OCI-LY7 (cell line): Measurements from ENCODE around the gene ROM1. TPM values are rescaled to one million over a fixed set of nuclear protein-coding genes. Genes with fewer than 3 reads are reported as not detected.

Source experiments
- BruUV-seq: library from RNA; stranded (reverse); fragments of 400-500 nt; replicated peaks from 2 replicates; lab custom pipeline; 2021; lab: Mats Ljungman, UMichigan
- CTCF ChIA-PET: fragments of 300-600 bp; sonication (Branson Sonifier 250); formaldehyde crosslinking; loops from one replicate; lab custom pipeline; 2022; ENCODE audit warnings: antibody characterized with exemption; ENCODE audit not compliant: unreplicated experiment; lab: Charles Lee
- POLR2A ChIA-PET: fragments of 300-600 bp; sonication (Branson Sonifier 250); formaldehyde crosslinking; loops from one replicate; lab custom pipeline; 2022; ENCODE audit warnings: antibody characterized with exemption; lab: Charles Lee
- DNase-seq: peaks from one replicate; pipeline ENCODE4 v3.0.0-alpha.2; 2015; ENCODE audit warnings: low spot score
- H2AFZ ChIP-seq: fragments of 200-600 bp; sonication (generic), shearing (Covaris generic); 2 replicates; pipeline ENCODE4 v1.6.1; 2014; ENCODE audit warnings: mild to moderate bottlenecking, antibody characterized with exemption, low read length, moderate library complexity
- H3K27ac ChIP-seq: fragments of 200-600 bp; sonication (generic); 2 replicates; pipeline ENCODE4 v1.5.1; 2014; ENCODE audit warnings: mixed run types, low read depth, mild to moderate bottlenecking, moderate library complexity, low read length, inconsistent platforms; ENCODE audit not compliant: poor library complexity, severe bottlenecking
- H3K36me3 ChIP-seq: fragments of 200-600 bp; sonication (generic); 2 replicates; pipeline ENCODE4 v1.6.1; 2014; ENCODE audit warnings: mild to moderate bottlenecking, antibody characterized with exemption, low read length, moderate library complexity, mixed read lengths; ENCODE audit not compliant: insufficient read depth
- H3K4me1 ChIP-seq: fragments of 200-600 bp; sonication (generic); 2 replicates; pipeline ENCODE4 v1.5.1; 2014; ENCODE audit warnings: mild to moderate bottlenecking, low read length; ENCODE audit not compliant: insufficient read depth, poor library complexity, severe bottlenecking
- H3K4me2 ChIP-seq: fragments of 200-600 bp; sonication (generic); 2 replicates; pipeline ENCODE4 v1.6.1; 2014; ENCODE audit warnings: mild to moderate bottlenecking, low read length
- H3K4me3 ChIP-seq: fragments of 200-600 bp; sonication (generic); 2 replicates; pipeline ENCODE4 v1.5.1; 2014; ENCODE audit warnings: mild to moderate bottlenecking, low read depth, low read length; ENCODE audit not compliant: poor library complexity, severe bottlenecking
- H3K79me2 ChIP-seq: fragments of 200-600 bp; sonication (generic); 2 replicates; pipeline ENCODE4 v1.6.1; 2016; ENCODE audit warnings: low read depth, mild to moderate bottlenecking, low read length, moderate library complexity, mixed read lengths; ENCODE audit not compliant: insufficient read depth
- H3K9me2 ChIP-seq: fragments of 200-600 bp; sonication (generic); 2 replicates; pipeline ENCODE4 v1.6.1; 2016; ENCODE audit warnings: mild to moderate bottlenecking, low read length, mixed read lengths; ENCODE audit not compliant: insufficient read depth
- H3K9me3 ChIP-seq: fragments of 200-600 bp; sonication (generic); 2 replicates; pipeline ENCODE4 v1.6.1; 2014; ENCODE audit warnings: mild to moderate bottlenecking, mixed run types, low read length, mixed read lengths
- H4K20me1 ChIP-seq: fragments of 200-600 bp; sonication (generic); 2 replicates; pipeline ENCODE4 v1.6.1; 2014; ENCODE audit warnings: mild to moderate bottlenecking, antibody characterized with exemption, low read length, moderate library complexity, mixed read lengths; ENCODE audit not compliant: insufficient read depth
- EZH2phosphoT487 ChIP-seq: fragments of 200-600 bp; sonication (generic); IDR thresholded peaks from 2 replicates; pipeline ENCODE4 v1.6.1; 2018; ENCODE audit warnings: low read depth, borderline replicate concordance, mild to moderate bottlenecking, mixed run types, antibody characterized with exemption, low read length, moderate library complexity, mixed read lengths
- intact Hi-C: fragments of 100-400 bp; cut with micrococcal nuclease; formaldehyde crosslinking; loops from one replicate; pipeline ENCODE4 v1.10.0; 2022; ENCODE audit not compliant: unreplicated experiment
- total RNA-seq, 2 experiments: library from RNA; depleted of rRNA in 1 of 2; stranded (reverse); fragments of >200 nt in 1 of 2; shearing (Covaris generic) in 1 of 2; gene quantifications; 2 replicates each; pipeline ENCODE4 v1.2.3, GENCODE V29; 2014 to 2022
- TF ChIP-seq, protein P1 (sequence below): fragments of 200-600 bp; sonication (generic); conservative IDR thresholded peaks from 2 replicates; pipeline ENCODE4 v1.5.1; 2014; ENCODE audit warnings: mild to moderate bottlenecking, antibody characterized with exemption, low read length, moderate library complexity, mixed read lengths

ROM1 gene
- total RNA-seq, 2 experiments from 2014 or later, result 0.69 to 2.5 TPM

DNA sequence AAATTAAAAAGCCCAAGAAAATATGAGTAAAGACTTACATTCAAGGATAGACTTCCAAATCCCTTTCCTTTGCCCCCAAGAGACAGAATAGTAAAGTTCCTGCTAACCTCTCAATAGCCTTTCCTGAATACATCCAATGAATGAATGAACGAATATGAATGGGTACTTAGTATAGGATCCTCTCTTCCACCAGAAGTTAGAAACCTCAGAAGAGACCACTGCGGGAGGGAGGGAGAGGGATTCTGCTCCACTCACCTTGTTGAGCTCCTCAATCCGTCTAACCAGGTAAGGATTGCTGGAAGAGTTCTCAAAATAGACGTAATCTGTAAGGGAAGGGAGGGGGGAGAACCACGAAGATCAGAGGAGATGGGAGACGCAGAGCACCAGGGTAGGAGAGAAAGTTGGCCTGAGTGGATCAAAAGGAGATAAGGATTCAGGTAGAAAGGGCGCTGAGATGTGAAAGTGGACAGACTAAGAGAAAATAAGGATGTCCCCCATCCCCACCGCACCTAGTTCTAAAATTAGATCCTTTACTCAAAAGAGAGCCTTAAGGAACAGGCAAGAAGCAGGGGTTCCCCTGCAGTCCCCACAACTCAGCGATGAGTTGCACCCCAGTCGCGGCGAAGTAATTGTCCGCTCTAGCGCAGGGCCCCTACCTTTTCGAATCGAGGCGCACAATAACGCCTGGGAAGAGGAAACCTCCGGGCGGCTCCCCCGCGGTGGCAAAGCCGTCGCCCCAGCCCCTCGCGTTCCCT, 12.5 kb upstream of the ROM1 start:
- peak; percentile 49 for DNase-seq
- intact Hi-C loops, result loop anchor here (2.0 kb wide), 1 partner anchor 64 kb away; the partner anchor contains the start of genes C11orf98 and CSKMT
- Histone ChIP-seq H3K4me1 (peaks cover 24% of the 10 kb centered on the region), H3K4me3 (peak overlapping the region; percentile 98), H3K79me2 (peaks cover 37% of the 10 kb centered on the region), H4K20me1 (peaks cover 9% of the 10 kb centered on the region; the same call in 1 of the 2 replicates), H3K27ac (peak overlapping the region; percentile 87), H3K9me3 (no peaks in the 10 kb centered on the region), H2AFZ (no peak overlapping the region; the same call in 1 of the 2 replicates), H3K9me2 (no peaks in the 10 kb centered on the region), H3K4me2 (peak overlapping the region; percentile 98), H3K36me3 (peaks cover 84% of the 10 kb centered on the region)
- no peak for TF ChIP-seq EZH2phosphoT487
- POLR2A ChIA-PET, result interaction anchor here (0.6 to 2.5 kb wide), 7 partner anchors 9 to 973 kb away, joined by 3 to 37 read pairs (median 6); partner anchors contain the start of genes B3GAT3, C11orf98, CSKMT and EEF1G
- BruUV-seq, result no TSS peak
- CTCF ChIA-PET, result interaction anchor here (0.5 to 0.6 kb wide), 3 partner anchors 8 to 216 kb away, joined by 3 to 8 read pairs (median 6); partner anchors contain the start of gene TUT1

GRCh38 chr11:62601122-62601371, 12.0 kb upstream of the ROM1 start:
- no TSS peak for BruUV-seq
- H3K9me2 ChIP-seq, result no peaks in the 10 kb centered on the region
- no peaks in the 10 kb centered on the region for H3K9me3 ChIP-seq
- intact Hi-C loops, result loop anchor here (2.0 kb wide), 1 partner anchor 64 kb away; the partner anchor contains the start of genes C11orf98 and CSKMT
- peak overlapping the region; percentile 34; the same call in 1 of the 2 replicates for H2AFZ ChIP-seq
- peaks cover 24% of the 10 kb centered on the region for H3K4me1 ChIP-seq
- peak; percentile 43 for DNase-seq
- H3K4me2 ChIP-seq, result peak overlapping the region; percentile 98
- H3K36me3 ChIP-seq, result peaks cover 84% of the 10 kb centered on the region
- peak overlapping the region; percentile 98 for H3K4me3 ChIP-seq
- H4K20me1 ChIP-seq, result peaks cover 9% of the 10 kb centered on the region; the same call in 1 of the 2 replicates
- H3K79me2 ChIP-seq, result peaks cover 37% of the 10 kb centered on the region
- POLR2A ChIA-PET, result interaction anchor here (0.6 to 2.5 kb wide), 9 partner anchors 9 to 972 kb away, joined by 3 to 37 read pairs (median 6); partner anchors contain the start of genes B3GAT3, C11orf98, CSKMT and EEF1G
- CTCF ChIA-PET, result interaction anchor here (0.6 to 1.0 kb wide), 3 partner anchors 10 to 216 kb away, joined by 4 to 8 read pairs (median 6); partner anchors contain the start of gene TUT1
- no peak for TF ChIP-seq EZH2phosphoT487
- TF ChIP-seq, protein P1, sequence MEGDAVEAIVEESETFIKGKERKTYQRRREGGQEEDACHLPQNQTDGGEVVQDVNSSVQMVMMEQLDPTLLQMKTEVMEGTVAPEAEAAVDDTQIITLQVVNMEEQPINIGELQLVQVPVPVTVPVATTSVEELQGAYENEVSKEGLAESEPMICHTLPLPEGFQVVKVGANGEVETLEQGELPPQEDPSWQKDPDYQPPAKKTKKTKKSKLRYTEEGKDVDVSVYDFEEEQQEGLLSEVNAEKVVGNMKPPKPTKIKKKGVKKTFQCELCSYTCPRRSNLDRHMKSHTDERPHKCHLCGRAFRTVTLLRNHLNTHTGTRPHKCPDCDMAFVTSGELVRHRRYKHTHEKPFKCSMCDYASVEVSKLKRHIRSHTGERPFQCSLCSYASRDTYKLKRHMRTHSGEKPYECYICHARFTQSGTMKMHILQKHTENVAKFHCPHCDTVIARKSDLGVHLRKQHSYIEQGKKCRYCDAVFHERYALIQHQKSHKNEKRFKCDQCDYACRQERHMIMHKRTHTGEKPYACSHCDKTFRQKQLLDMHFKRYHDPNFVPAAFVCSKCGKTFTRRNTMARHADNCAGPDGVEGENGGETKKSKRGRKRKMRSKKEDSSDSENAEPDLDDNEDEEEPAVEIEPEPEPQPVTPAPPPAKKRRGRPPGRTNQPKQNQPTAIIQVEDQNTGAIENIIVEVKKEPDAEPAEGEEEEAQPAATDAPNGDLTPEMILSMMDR, result no peak
- peak overlapping the region; percentile 87 for H3K27ac ChIP-seq

DNA sequence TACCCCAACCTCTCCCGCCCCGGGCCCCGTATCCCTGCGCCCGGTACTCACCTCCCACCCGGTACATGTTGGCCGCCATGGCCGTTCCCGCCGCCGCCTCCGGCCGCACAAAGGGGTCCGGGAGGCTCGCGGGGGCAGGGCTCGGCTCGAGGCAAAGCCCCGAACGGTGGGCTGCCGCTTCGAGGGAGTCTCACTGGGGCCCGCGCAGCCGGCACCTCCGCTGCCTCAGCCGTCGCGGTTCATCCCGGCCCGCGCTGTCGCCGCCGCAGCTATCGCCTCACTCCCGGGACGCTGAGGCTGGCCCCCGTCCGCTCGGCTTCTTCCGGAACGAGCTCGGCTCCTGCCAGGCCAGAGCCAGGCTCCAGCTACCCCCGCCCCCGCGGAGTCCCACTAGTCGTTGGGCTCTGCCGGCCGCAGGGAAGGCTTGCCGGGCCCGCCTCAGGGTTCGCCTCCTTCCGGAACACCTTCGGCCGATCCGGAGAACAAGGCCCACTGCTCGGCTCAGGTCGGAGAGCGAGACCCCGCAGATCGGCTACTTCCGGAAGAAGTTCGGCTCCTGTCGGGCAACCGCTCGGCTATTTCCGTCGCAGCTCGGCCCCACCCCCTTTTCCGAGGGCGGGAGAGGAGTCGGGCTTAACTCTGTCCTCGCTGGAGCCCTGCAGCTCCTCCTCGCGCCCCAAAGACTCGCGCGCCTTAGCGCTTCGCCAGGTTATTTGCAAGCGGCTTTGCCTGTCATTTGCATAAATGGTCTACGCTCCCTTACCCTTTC, 11.5 kb upstream of the ROM1 start, which contains the start of gene MTA2:
TSS of gene MTA2 (minus strand) at position 494 of the 769 bp plus-strand sequence. CDS start at position 79, 415 bp downstream.
- Histone ChIP-seq H3K9me2 (no peaks in the 10 kb centered on the region), H2AFZ (peak within 1 kb of the TSS; percentile 34; the same call in 1 of the 2 replicates), H3K79me2 (peaks cover 37% of the 10 kb centered on the region), H3K27ac (peak within 1 kb of the TSS; percentile 87), H4K20me1 (peaks cover 9% of the 10 kb centered on the region; the same call in 1 of the 2 replicates), H3K9me3 (no peaks in the 10 kb centered on the region), H3K4me2 (peak within 1 kb of the TSS; percentile 98), H3K4me1 (peaks cover 24% of the 10 kb centered on the region), H3K36me3 (peaks cover 82% of the 10 kb centered on the region), H3K4me3 (peak within 1 kb of the TSS; percentile 98)
- POLR2A ChIA-PET, result interaction anchor here (0.6 to 2.5 kb wide), 9 partner anchors 10 to 230 kb away, joined by 3 to 37 read pairs (median 3); partner anchors contain the start of genes B3GAT3, STX5, TUT1 and UQCC3
- no TSS peak for BruUV-seq
- TF ChIP-seq, protein P1, result no peak
- no peak for TF ChIP-seq EZH2phosphoT487
- CTCF ChIA-PET, result interaction anchor here (0.7 to 1.0 kb wide), 3 partner anchors 10 to 46 kb away, joined by 3 to 4 read pairs (median 3); partner anchors contain the start of gene TUT1
- DNase-seq, result peak; percentile 99
- intact Hi-C loops, result loop anchor here (2.0 kb wide), 1 partner anchor 63 kb away; the partner anchor contains the start of genes C11orf98 and CSKMT
